Heart left ventricle (tissue), 13 donors: Measurements from ENCODE around the gene TMEM119.
"Not testable (repeated sequence)": the region's sequence is repeated elsewhere in the genome, so short reads cannot be mapped to it uniquely, and the experiment has no call there.

Experiments used
- POLR2A ChIP-seq, 2 donors: fragments of 450-650 bp; IDR thresholded peaks; one replicate each; pipeline ENCODE4 v1.6.1; 2017; ENCODE audit warnings: antibody characterized with exemption in 2 of 2, mild to moderate bottlenecking in 2 of 2, moderate library complexity in 2 of 2
- TF ChIP-seq, protein P1 (sequence below), 12 donors: fragments of 200-600 bp; sonication (generic) in 4 of 12; IDR thresholded peaks; one replicate each; pipeline versions ENCODE4 v1.5.0 to v1.8.0; 2018 to 2022; ENCODE audit warnings: antibody characterized with exemption in 12 of 12, mild to moderate bottlenecking in 5 of 12
- donor health status: ischemic (EF 13 %, LVEDD 7.1; RV severe dilation, severe dysfunction).
- donor health status: DM: no; HTN: yes; CAD: no.
- donor health status: DM: no; HTN: no; CAD: no.
- donor health status: ischemic (EF 25% LVEDD 6.9; RV normal size, moderate dysfunction).
- donor health status: ischemic (EF 25% LVEDD 5.7; RV mildly dilated, moderate dysfunction).
- donor health status: ischemic (EF 35%, LVEDD 5.7; RV mildly dilated, moderate dysfunction).
- donor health status: nonischemic (EF 11% LVEDD 7.7; RV severe dilation, severe dysfunction).
- donor health status: DM: yes; HTN: yes; CAD: no.
- donor health status: PGD.
- donor health status: ischemic (EF 29% LVEDD 5.4; RV normal size, mild dysfunction).
- donor health status: nonischemic (EF 23%, LVEDD 6.1; RV moderate dilation, normal function).

DNA sequence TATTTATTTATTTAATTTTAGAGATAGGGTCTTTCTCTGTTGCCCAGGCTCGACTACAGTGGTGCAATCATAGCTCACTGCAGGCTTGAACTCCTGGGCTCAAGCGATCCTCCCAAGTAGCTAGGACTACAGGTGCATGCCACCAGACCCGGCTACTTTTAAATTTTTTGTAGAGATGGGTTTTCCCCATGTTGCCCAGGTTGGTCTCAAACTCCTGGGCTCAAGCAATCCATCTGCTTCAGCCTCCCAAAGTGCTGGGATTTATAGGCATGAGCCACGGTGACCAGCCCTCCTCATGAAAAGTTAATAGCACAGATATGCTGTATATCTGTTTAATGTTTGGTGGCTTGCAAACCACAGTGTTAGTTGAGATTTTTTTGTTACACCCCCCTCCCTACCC is 33.4 kb upstream of the TMEM119 start:
- TF ChIP-seq POLR2A (IDR thresholded peaks at IDR 0.05), result not testable (repeated sequence)
- TF ChIP-seq, protein P1, sequence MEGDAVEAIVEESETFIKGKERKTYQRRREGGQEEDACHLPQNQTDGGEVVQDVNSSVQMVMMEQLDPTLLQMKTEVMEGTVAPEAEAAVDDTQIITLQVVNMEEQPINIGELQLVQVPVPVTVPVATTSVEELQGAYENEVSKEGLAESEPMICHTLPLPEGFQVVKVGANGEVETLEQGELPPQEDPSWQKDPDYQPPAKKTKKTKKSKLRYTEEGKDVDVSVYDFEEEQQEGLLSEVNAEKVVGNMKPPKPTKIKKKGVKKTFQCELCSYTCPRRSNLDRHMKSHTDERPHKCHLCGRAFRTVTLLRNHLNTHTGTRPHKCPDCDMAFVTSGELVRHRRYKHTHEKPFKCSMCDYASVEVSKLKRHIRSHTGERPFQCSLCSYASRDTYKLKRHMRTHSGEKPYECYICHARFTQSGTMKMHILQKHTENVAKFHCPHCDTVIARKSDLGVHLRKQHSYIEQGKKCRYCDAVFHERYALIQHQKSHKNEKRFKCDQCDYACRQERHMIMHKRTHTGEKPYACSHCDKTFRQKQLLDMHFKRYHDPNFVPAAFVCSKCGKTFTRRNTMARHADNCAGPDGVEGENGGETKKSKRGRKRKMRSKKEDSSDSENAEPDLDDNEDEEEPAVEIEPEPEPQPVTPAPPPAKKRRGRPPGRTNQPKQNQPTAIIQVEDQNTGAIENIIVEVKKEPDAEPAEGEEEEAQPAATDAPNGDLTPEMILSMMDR (IDR thresholded peaks at IDR 0.05), result not testable (repeated sequence)
